Left renal cortex interstitium (tissue), 4 donors: Measurements from ENCODE around the gene POLD1. TPM values are rescaled to one million over a fixed set of nuclear protein-coding genes. Genes with fewer than 3 reads are reported as not detected.

ENCODE experiments used
- DNase-seq, 4 donors: peaks; one replicate each; pipeline ENCODE4 v3.0.0-alpha.2; 2013; ENCODE audit warnings: low read depth in 4 of 4, low spot score in 2 of 4, missing footprints in 1 of 4
- polyA plus RNA-seq, 4 donors: library from polyadenylated mRNA; unstranded; fragments of 120-200 nt; gene quantifications; one replicate each; pipeline ENCODE4 v1.2.1, GENCODE V29; 2013; ENCODE audit not compliant: insufficient read length in 4 of 4

Gene POLD1
- polyA plus RNA-seq, 4 donors, result 16.5 to 40.5 (median 33.7) TPM

- peak in 1 of 4 donors; percentile 10 for DNase-seq
Observed at GRCh38 chr19:50460161-50460765, 76.1 kb downstream of the POLD1 start.

GRCh38 chr19:50461066-50461875 is 77.1 kb downstream of the POLD1 start:
- DNase-seq, result peak in 1 of 4 donors; percentile 40

- DNase-seq, result no peak
Observed at GRCh38 chr19:50462970-50463369, 78.8 kb downstream of the POLD1 start.

GRCh38 chr19:50464348-50464747 is 80.2 kb downstream of the POLD1 start:
- no peak for DNase-seq

GRCh38 chr19:50465000-50465399 is 80.9 kb downstream of the POLD1 start:
- no peak for DNase-seq

- DNase-seq, result no peak
Observed at GRCh38 chr19:50465986-50466705, 82.0 kb downstream of the POLD1 start.

- DNase-seq, result no peak
Observed at GRCh38 chr19:50466706-50467039, 82.5 kb downstream of the POLD1 start.

- DNase-seq, result no peak
Observed at GRCh38 chr19:50467566-50467965, 83.4 kb downstream of the POLD1 start.

Other genes with a start within 250 kb of the POLD1 start
- gene IZUMO2, start 221.1 kb upstream of the POLD1 start, polyA plus RNA-seq, result under 1 TPM; 0.16 to 0.57 (median 0.23) TPM
- 10 to 100 TPM; 20.0 to 31.9 (median 25.0) TPM for gene MYH14, start 180.7 kb upstream of the POLD1 start, polyA plus RNA-seq
- 10 to 100 TPM; 25.0 to 82.0 (median 48.5) TPM for gene KCNC3, start 55.0 kb upstream of the POLD1 start, polyA plus RNA-seq
- gene NAPSA, start 18.7 kb upstream of the POLD1 start, polyA plus RNA-seq, result 10 to 100 TPM in 2 of 4 donors, 1 to 10 TPM in 2; 9.0 to 11.0 (median 10.0) TPM
- 10 to 100 TPM; 28.9 to 45.4 (median 40.2) TPM for gene NR1H2, start 7.9 kb upstream of the POLD1 start, polyA plus RNA-seq
- 1 to 10 TPM in 2 of 4 donors, under 1 TPM in 2; 0.46 to 1.3 (median 0.90) TPM for gene SPIB, start 34.6 kb downstream of the POLD1 start, polyA plus RNA-seq
- gene MYBPC2, start 48.5 kb downstream of the POLD1 start, polyA plus RNA-seq, result 1 to 10 TPM in 3 of 4 donors, under 1 TPM in 1; 0.86 to 1.9 (median 1.2) TPM
- 100 to 1,000 TPM; 109 to 209 (median 150) TPM for gene EMC10, start 92.2 kb downstream of the POLD1 start, polyA plus RNA-seq
- gene GARIN5A, start 92.5 kb downstream of the POLD1 start, polyA plus RNA-seq, result 10 to 100 TPM in 2 of 4 donors, 1 to 10 TPM in 2; 6.6 to 12.4 (median 9.5) TPM
- gene JOSD2, start 126.8 kb downstream of the POLD1 start, polyA plus RNA-seq, result 10 to 100 TPM in 3 of 4 donors, 1 to 10 TPM in 1; 8.9 to 20.2 (median 15.2) TPM
- gene ASPDH, start 129.6 kb downstream of the POLD1 start, polyA plus RNA-seq, result 10 to 100 TPM in 2 of 4 donors, 1 to 10 TPM in 2; 7.2 to 13.3 (median 10.6) TPM
- 10 to 100 TPM; 15.0 to 27.1 (median 22.9) TPM for gene LRRC4B, start 184.1 kb downstream of the POLD1 start, polyA plus RNA-seq